T-cell (primary cell): ENCODE results near the gene SMG6. TPM values are rescaled to one million over a fixed set of nuclear protein-coding genes. Genes with fewer than 3 reads are reported as not detected.

Experiments
- ATAC-seq, 4 experiments: fragments of 200-7000 bp in 3 of 4; fragments of 150-1000 bp in 1 of 4; cut with Tn5 transposase; replicated peaks in 1 of 4; 1 replicate in 3 of 4; 2 replicates in 1 of 4; pipeline ENCODE4 v1.10.0; 2021; ENCODE audit warnings: moderate library complexity in 3 of 4, mild to moderate bottlenecking in 2 of 4, moderate number of reproducible peaks in 1 of 4
- CTCF ChIA-PET, 2 donors: fragments of 300-600 bp; sonication (Branson Sonifier 250); formaldehyde crosslinking; loops; one replicate each; lab custom pipeline; 2022; ENCODE audit warnings: antibody characterized with exemption in 2 of 2; lab: Charles Lee
- POLR2A ChIA-PET, 2 donors: fragments of 300-600 bp; sonication (Branson Sonifier 250); formaldehyde crosslinking; loops; one replicate each; lab custom pipeline; 2022; ENCODE audit warnings: antibody characterized with exemption in 2 of 2; lab: Charles Lee
- DNase-seq, 35 experiments: peaks; one replicate each; pipeline versions ENCODE4 v3.0.0 to v3.0.0-alpha.2; 2013 to 2023
- H3K27ac ChIP-seq: one replicate; pipeline ENCODE4 v1.5.1; 2013; ENCODE audit warnings: low read length
- H3K27me3 ChIP-seq, 2 experiments: replicated peaks in 1 of 2; 1 replicate in 1 of 2; 2 replicates in 1 of 2; pipeline versions ENCODE4 v1.6.1 to v1.7.0; 2013; ENCODE audit warnings: low read length in 1 of 2, mixed read lengths in 1 of 2; ENCODE audit not compliant: control insufficient read depth in 2 of 2, insufficient read depth in 2 of 2; ENCODE audit errors: extremely low read depth in 1 of 2
- H3K36me3 ChIP-seq, 2 donors: 1 replicate in 1 of 2; 2 replicates in 1 of 2; pipeline versions ENCODE4 v1.6.1 to v1.7.0; 2013; ENCODE audit warnings: low read length in 1 of 2; ENCODE audit not compliant: control insufficient read depth in 2 of 2, insufficient read depth in 1 of 2; ENCODE audit errors: extremely low read depth in 1 of 2
- H3K4me1 ChIP-seq, 2 experiments: 1 replicate in 1 of 2; 2 replicates in 1 of 2; pipeline versions ENCODE4 v1.6.1 to v1.7.0; 2013; ENCODE audit warnings: low read length in 2 of 2, mixed read lengths in 1 of 2; ENCODE audit not compliant: insufficient read depth in 2 of 2, control insufficient read depth in 1 of 2; ENCODE audit errors: extremely low read depth in 1 of 2
- H3K4me3 ChIP-seq, 2 donors: 1 replicate in 1 of 2; 2 replicates in 1 of 2; pipeline versions ENCODE4 v1.5.1 to v1.7.0; 2013; ENCODE audit warnings: mild to moderate bottlenecking in 2 of 2, low read length in 1 of 2, moderate library complexity in 1 of 2; ENCODE audit not compliant: control insufficient read depth in 1 of 2; ENCODE audit errors: extremely low read depth in 1 of 2
- H3K9me3 ChIP-seq: 2 replicates; pipeline ENCODE4 v1.7.0; 2013
- H3K27ac Mint-ChIP-seq, 2 donors: one replicate each; pipeline ENCODE4 v1.8.0; 2020 to 2021; ENCODE audit warnings: mild to moderate bottlenecking in 2 of 2, mixed read lengths in 2 of 2
- H3K27me3 Mint-ChIP-seq, 2 donors: one replicate each; pipeline ENCODE4 v1.8.0; 2021 to 2022; ENCODE audit warnings: mixed read lengths in 2 of 2
- H3K36me3 Mint-ChIP-seq: one replicate; pipeline ENCODE4 v1.8.0; 2021; ENCODE audit warnings: mixed read lengths
- H3K4me1 Mint-ChIP-seq, 3 donors: one replicate each; pipeline ENCODE4 v1.8.0; 2020 to 2022; ENCODE audit warnings: mixed read lengths in 3 of 3, mild to moderate bottlenecking in 1 of 3
- H3K4me3 Mint-ChIP-seq, 3 donors: one replicate each; pipeline ENCODE4 v1.8.0; 2020 to 2022; ENCODE audit warnings: mild to moderate bottlenecking in 3 of 3, mixed read lengths in 3 of 3, moderate library complexity in 3 of 3
- H3K9me3 Mint-ChIP-seq, 3 donors: one replicate each; pipeline ENCODE4 v1.8.0; 2020 to 2022; ENCODE audit warnings: mixed read lengths in 3 of 3
- WGBS: methylation state at CpG from one replicate; pipeline ENCODE4 v1.1.5; 2013; ENCODE audit warnings: missing lambda C conversion rate; ENCODE audit not compliant: insufficient coverage; 5-methylcytosine and 5-hydroxymethylcytosine counted together
- total RNA-seq, 35 experiments: library from RNA in 6 of 35; stranded (reverse) in 6 of 35; fragments of 120-200 nt in 1 of 35; gene quantifications; one replicate each; pipeline versions ENCODE4 v1.2.1 to v1.2.4 and lab custom pipeline; 2013 to 2026

SMG6 gene
- total RNA-seq, 5 donors from 2014 or later (not counting 1 experiment from before 2014, with no cell fraction given) = 42.7 to 55.4 (median 45.9) TPM

GRCh38 chr17:2253362-2253761 lies 50.2 kb downstream of the SMG6 start:
- ChIA-PET CTCF (interaction anchor here (0.7 to 1.8 kb wide), 2 partner anchors 9 to 194 kb away, joined by 3 to 7 read pairs; no protein-coding TSS in a partner anchor), POLR2A (interaction anchor here in 1 of 2 donors (0.5 kb wide), 1 partner anchor 10 kb away, joined by 3 read pairs; no protein-coding TSS in a partner anchor)
- H3K27me3 ChIP-seq = no peaks in the 10 kb centered on the region
- H3K4me3 ChIP-seq = no peak overlapping the region
- DNase-seq = no peak
- H3K4me1 ChIP-seq = peaks cover 20 to 39% of the 10 kb centered on the region in 2 experiments
- peaks cover 0 to 20% of the 10 kb centered on the region in 2 donors for H3K36me3 ChIP-seq
- Mint-ChIP-seq H3K4me1 (peaks cover 58 to 61% (median 59%) of the 10 kb centered on the region in 3 donors), H3K36me3 (peaks cover 49% of the 10 kb centered on the region), H3K4me3 (peak overlapping the region in 1 of 3 donors; percentile 51), H3K27ac (peak overlapping the region; percentile 80 to 86), H3K27me3 (no peaks in the 10 kb centered on the region), H3K9me3 (no peaks in the 10 kb centered on the region)
- H3K9me3 ChIP-seq = no peaks in the 10 kb centered on the region
- 33% methylated on average over 1 of the region's 10 CpGs for WGBS
- no peak overlapping the region for H3K27ac ChIP-seq
- no peak for ATAC-seq

GRCh38 chr17:2251098-2251497 lies 52.5 kb downstream of the SMG6 start:
- peaks cover 55 to 59% (median 57%) of the 10 kb centered on the region in 3 donors for H3K4me1 Mint-ChIP-seq
- CTCF ChIA-PET = interaction anchor here (0.6 to 1.0 kb wide), 5 partner anchors 13 to 86 kb away, joined by 3 to 7 read pairs (median 3); partner anchors contain the start of gene TSR1 (in 1 of the 2)
- no peak overlapping the region for H3K4me3 ChIP-seq
- no peak for DNase-seq
- no peak for ATAC-seq
- 93% methylated on average over 4 of the region's 5 CpGs for WGBS
- H3K36me3 Mint-ChIP-seq = peaks cover 49% of the 10 kb centered on the region
- POLR2A ChIA-PET = interaction anchor here in 1 of 2 donors (0.6 to 1.0 kb wide), 2 partner anchors 13 to 16 kb away, joined by 3 to 5 read pairs; no protein-coding TSS in a partner anchor
- H3K9me3 ChIP-seq = no peaks in the 10 kb centered on the region
- peaks cover 20 to 30% of the 10 kb centered on the region in 2 experiments for H3K4me1 ChIP-seq
- H3K9me3 Mint-ChIP-seq = no peaks in the 10 kb centered on the region
- peak overlapping the region; percentile 60 to 77 for H3K27ac Mint-ChIP-seq
- peak overlapping the region in 1 of 3 donors; percentile 23 for H3K4me3 Mint-ChIP-seq
- no peaks in the 10 kb centered on the region for H3K27me3 ChIP-seq
- H3K36me3 ChIP-seq = peaks cover 0 to 20% of the 10 kb centered on the region in 2 donors
- peak overlapping the region; percentile 3 for H3K27ac ChIP-seq
- no peaks in the 10 kb centered on the region for H3K27me3 Mint-ChIP-seq

- Histone ChIP-seq H3K27ac (peak overlapping the region; percentile 30), H3K36me3 (peaks cover 0 to 20% of the 10 kb centered on the region in 2 donors), H3K27me3 (no peaks in the 10 kb centered on the region), H3K4me3 (no peak overlapping the region), H3K4me1 (peaks cover 20 to 30% of the 10 kb centered on the region in 2 experiments), H3K9me3 (no peaks in the 10 kb centered on the region)
- no peaks in the 10 kb centered on the region for H3K9me3 Mint-ChIP-seq
- peaks cover 44% of the 10 kb centered on the region for H3K36me3 Mint-ChIP-seq
- DNase-seq (peak in 34 of 35 experiments; percentile 12 to 79 (median 54)), ATAC-seq (peak; percentile 60 to 95 (median 82))
- ChIA-PET POLR2A (interaction anchor here in 1 of 2 donors (0.6 to 1.0 kb wide), 2 partner anchors 13 to 17 kb away, joined by 3 to 5 read pairs; no protein-coding TSS in a partner anchor), CTCF (interaction anchor here (0.6 to 1.0 kb wide), 3 partner anchors 14 to 86 kb away, joined by 3 to 7 read pairs (median 3); partner anchors contain the start of gene TSR1 (in 1 of the 2))
- no peaks in the 10 kb centered on the region for H3K27me3 Mint-ChIP-seq
- WGBS = 86% methylated on average over 4 of the region's 12 CpGs
- peaks cover 53 to 56% (median 55%) of the 10 kb centered on the region in 3 donors for H3K4me1 Mint-ChIP-seq
- peak overlapping the region in 1 of 3 donors; percentile 23 for H3K4me3 Mint-ChIP-seq
- peak overlapping the region; percentile 71 to 77 for H3K27ac Mint-ChIP-seq
These were observed 53.2 kb downstream of the SMG6 start for GRCh38 chr17:2250140-2251095.

- Mint-ChIP-seq H3K4me3 (no peak overlapping the region), H3K4me1 (peaks cover 38 to 44% (median 42%) of the 10 kb centered on the region in 3 donors), H3K9me3 (no peaks in the 10 kb centered on the region), H3K27me3 (no peaks in the 10 kb centered on the region), H3K36me3 (peaks cover 45% of the 10 kb centered on the region), H3K27ac (peak overlapping the region; percentile 24 to 49)
- ATAC-seq (no peak), DNase-seq (no peak)
- H3K36me3 ChIP-seq = peaks cover 5 to 31% of the 10 kb centered on the region in 2 donors
- H3K27me3 ChIP-seq = no peaks in the 10 kb centered on the region
- H3K27ac ChIP-seq = no peak overlapping the region
- ChIA-PET POLR2A (no interaction called here), CTCF (interaction anchor here (0.5 to 4.1 kb wide), 5 partner anchors 15 to 191 kb away, joined by 3 to 58 read pairs (median 3); partner anchors contain the start of gene HIC1 (in 1 of the 2))
- H3K4me1 ChIP-seq = peaks cover 9 to 20% of the 10 kb centered on the region in 2 experiments
- H3K9me3 ChIP-seq = no peaks in the 10 kb centered on the region
- H3K4me3 ChIP-seq = no peak overlapping the region
- no CpG with 5 or more reads among the region's 4 CpGs for WGBS
These were observed 56.6 kb downstream of the SMG6 start for GRCh38 chr17:2247005-2247404.

GRCh38 chr17:2244545-2245525 lies 58.8 kb downstream of the SMG6 start:
- ATAC-seq (peak; percentile 86 to 98 (median 92)), DNase-seq (peak; percentile 59 to 90 (median 80))
- 27% methylated on average over 3 of the region's 7 CpGs for WGBS
- POLR2A ChIA-PET = interaction anchor here in 1 of 2 donors (0.5 to 1.0 kb wide), 3 partner anchors 15 to 889 kb away, joined by 3 to 4 read pairs (median 3); no protein-coding TSS in a partner anchor
- no peak overlapping the region for H3K4me3 ChIP-seq
- no peaks in the 10 kb centered on the region for H3K9me3 Mint-ChIP-seq
- peaks cover 33 to 39% (median 34%) of the 10 kb centered on the region in 3 donors for H3K4me1 Mint-ChIP-seq
- no peak overlapping the region for H3K4me3 Mint-ChIP-seq
- no peaks in the 10 kb centered on the region for H3K27me3 Mint-ChIP-seq
- peaks cover 10 to 40% of the 10 kb centered on the region in 2 donors for H3K36me3 ChIP-seq
- H3K9me3 ChIP-seq = no peaks in the 10 kb centered on the region
- H3K4me1 ChIP-seq = peaks cover 2 to 5% of the 10 kb centered on the region in 2 experiments
- no peaks in the 10 kb centered on the region for H3K27me3 ChIP-seq
- peaks cover 51% of the 10 kb centered on the region for H3K36me3 Mint-ChIP-seq
- H3K27ac Mint-ChIP-seq = peak overlapping the region; percentile 56 to 78
- CTCF ChIA-PET = interaction anchor here (0.6 to 4.1 kb wide), 34 partner anchors 9 to 951 kb away, joined by 3 to 58 read pairs (median 4); partner anchors contain the start of gene HIC1 (in 2 of the 2)
- H3K27ac ChIP-seq = no peak overlapping the region
